ENCODE results near the gene EIF2S1.
"Not testable (repeated sequence)": the region's sequence is repeated elsewhere in the genome, so short reads cannot be mapped to it uniquely, and the experiment has no call there.

Gene EIF2S1

GRCh38 chr14:67410313-67410712, 50.2 kb downstream of the EIF2S1 start:
- DNase-seq = no peak

- no peak for DNase-seq
Measured at GRCh38 chr14:67411370-67411769, 51.2 kb downstream of the EIF2S1 start.

GRCh38 chr14:67411820-67412421, 51.8 kb downstream of the EIF2S1 start, which contains the start of gene PLEK2:
TSS of gene PLEK2 (minus strand) at chr14:67412165. CDS start at chr14:67412059, 106 bp downstream.
- no peak for DNase-seq

GRCh38 chr14:67413806-67414769, 54.0 kb downstream of the EIF2S1 start:
- DNase-seq = peak in 1 of 51 donors; percentile 31

- DNase-seq = not testable (repeated sequence)
Measured at GRCh38 chr14:67415610-67416009, 55.5 kb downstream of the EIF2S1 start.

- no peak for DNase-seq
Measured at GRCh38 chr14:67416085-67416484, 56.0 kb downstream of the EIF2S1 start.

GRCh38 chr14:67416810-67417209, 56.7 kb downstream of the EIF2S1 start:
- no peak for DNase-seq

- no peak for DNase-seq
Measured at GRCh38 chr14:67417633-67418032, 57.5 kb downstream of the EIF2S1 start.

- no peak for DNase-seq
Measured at GRCh38 chr14:67418401-67419191, 58.5 kb downstream of the EIF2S1 start.

- peak in 1 of 51 donors; percentile 8 for DNase-seq
Measured at GRCh38 chr14:67420102-67420739, 60.1 kb downstream of the EIF2S1 start.

GRCh38 chr14:67421356-67422224, 61.5 kb downstream of the EIF2S1 start:
- DNase-seq = no peak

GRCh38 chr14:67423424-67423823, 63.3 kb downstream of the EIF2S1 start:
- DNase-seq = no peak

- no peak for DNase-seq
Measured at GRCh38 chr14:67424539-67424938, 64.4 kb downstream of the EIF2S1 start.

GRCh38 chr14:67425608-67426007, 65.5 kb downstream of the EIF2S1 start:
- DNase-seq = no peak

GRCh38 chr14:67426161-67426560, 66.0 kb downstream of the EIF2S1 start:
- DNase-seq = no peak

GRCh38 chr14:67426983-67427606, 67.0 kb downstream of the EIF2S1 start:
- peak in 47 of 51 donors; percentile 13 to 83 (median 54) for DNase-seq

- DNase-seq = no peak
Measured at GRCh38 chr14:67428501-67429031, 68.4 kb downstream of the EIF2S1 start.

- no peak for DNase-seq
Measured at GRCh38 chr14:67429510-67430205, 69.5 kb downstream of the EIF2S1 start.

GRCh38 chr14:67432050-67432564, 72.0 kb downstream of the EIF2S1 start:
- no peak for DNase-seq

Measured in hypothalamus (tissue), 51 donors.